Astrocyte of the cerebellum (primary cell): Measurements from ENCODE around the gene SEC23A.
A peak's percentile ranks its signal among the peaks of the same experiment; 100 is the strongest.
"Not testable (repeated sequence)": the region's sequence is repeated elsewhere in the genome, so short reads cannot be mapped to it uniquely, and the experiment has no call there.

Experiments
- DNase-seq: peaks from one replicate; pipeline ENCODE4 v3.0.0-alpha.2; 2011; ENCODE audit warnings: low read depth
- H3K4me3 ChIP-seq: 2 replicates; pipeline ENCODE4 v1.5.1; 2011; ENCODE audit warnings: mild to moderate bottlenecking, low read depth, low read length, moderate library complexity
- CTCF ChIP-seq: IDR thresholded peaks from 2 replicates; pipeline ENCODE4 v1.5.1; 2012; ENCODE audit warnings: low read length, low read depth, moderate library complexity, mild to moderate bottlenecking; ENCODE audit errors: missing control alignments
- in situ Hi-C: cut with HindIII; loops from 2 replicates; pipeline ENCODE4 v1.10.0; 2017; ENCODE audit warnings: low sequenced_read_pairs

The SEC23A gene

GRCh38 chr14:39029789-39030188, 73.2 kb downstream of the SEC23A start:
- no peak for TF ChIP-seq CTCF
- no peak for DNase-seq
- no peak overlapping the region for H3K4me3 ChIP-seq
- in situ Hi-C loops, result no loop called here

- TF ChIP-seq CTCF, result no peak
Observed at GRCh38 chr14:39028620-39029019, 74.4 kb downstream of the SEC23A start.

GRCh38 chr14:39025810-39026627, 77.0 kb downstream of the SEC23A start:
- TF ChIP-seq CTCF, result no peak
- DNase-seq, result peak; percentile 16
- in situ Hi-C loops, result no loop called here
- no peak overlapping the region for H3K4me3 ChIP-seq

More at GRCh38 chr14:39028620-39029019, 74.4 kb downstream of the SEC23A start:
- H3K4me3 ChIP-seq, result no peak overlapping the region
- DNase-seq, result no peak
- in situ Hi-C loops, result no loop called here

GRCh38 chr14:39025250-39025809, 77.7 kb downstream of the SEC23A start:
- no peak overlapping the region for H3K4me3 ChIP-seq
- TF ChIP-seq CTCF, result no peak
- DNase-seq, result no peak
- in situ Hi-C loops, result no loop called here

DNA sequence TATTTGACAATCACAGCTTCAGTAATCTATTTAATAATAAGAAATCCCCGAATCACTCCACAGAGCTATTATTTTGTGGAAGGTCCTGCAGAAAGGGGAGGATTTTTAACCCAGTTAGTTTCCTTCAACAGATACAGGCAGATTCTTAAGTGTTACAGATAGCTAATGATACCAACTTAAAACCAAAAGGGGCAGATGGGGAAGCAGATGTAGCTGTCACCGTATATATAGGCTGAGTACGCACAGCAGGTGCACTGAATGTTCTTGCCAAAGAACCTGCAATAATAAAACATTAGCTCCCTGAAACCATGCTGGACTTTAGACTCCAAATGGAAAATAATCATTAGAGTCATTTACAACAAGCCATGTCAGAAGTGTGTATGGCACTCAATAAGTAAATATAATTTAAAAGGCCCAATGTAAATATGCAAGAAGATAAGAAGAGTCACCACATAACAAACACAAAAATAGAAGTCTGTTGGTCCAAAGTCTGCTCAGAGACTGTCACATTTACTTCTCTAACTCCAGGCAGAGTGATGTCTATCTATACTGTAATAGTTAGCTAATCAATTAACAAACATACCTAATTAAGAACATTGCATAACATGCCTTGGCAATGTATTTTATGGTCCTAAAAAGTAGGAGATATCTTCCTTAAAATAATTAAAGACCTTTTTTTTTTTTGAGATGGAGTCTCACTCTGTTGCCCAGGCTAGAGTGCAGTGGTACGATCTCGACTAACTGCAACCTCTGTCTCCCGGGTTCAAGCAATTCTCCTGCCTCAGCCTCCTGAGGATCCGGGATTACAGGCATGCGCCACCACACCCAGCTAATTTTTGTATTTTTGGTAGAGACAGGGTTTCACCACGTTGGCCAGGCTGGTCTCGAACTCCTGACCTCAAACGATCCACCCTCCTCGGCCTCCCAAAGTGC, 78.8 kb downstream of the SEC23A start:
- no peak for DNase-seq
- no peak for TF ChIP-seq CTCF
- H3K4me3 ChIP-seq, result no peak overlapping the region
- in situ Hi-C loops, result no loop called here

- DNase-seq, H3K4me3 ChIP-seq, in situ Hi-C loops: not testable (repeated sequence)
Observed at GRCh38 chr14:39017096-39018016, 85.7 kb downstream of the SEC23A start.
